Endodermal cell (in vitro differentiated cells): ENCODE results near the gene QKI. TPM values are rescaled to one million over a fixed set of nuclear protein-coding genes. Genes with fewer than 3 reads are reported as not detected.

Source experiments
- DNase-seq: peaks from one replicate; pipeline ENCODE4 v3.0.0-alpha.2; 2017
- H3K27ac ChIP-seq: 2 replicates; pipeline ENCODE4 v1.5.1; 2013; ENCODE audit warnings: mild to moderate bottlenecking, low read depth, low read length, moderate library complexity
- H3K27me3 ChIP-seq: 2 replicates; pipeline ENCODE4 v1.6.1; 2013; ENCODE audit warnings: mild to moderate bottlenecking, low read length, moderate library complexity; ENCODE audit not compliant: insufficient read depth, control insufficient read depth, poor library complexity, severe bottlenecking
- H3K36me3 ChIP-seq: 2 replicates; pipeline ENCODE4 v1.7.0; 2013; ENCODE audit warnings: mild to moderate bottlenecking, low read length, moderate library complexity; ENCODE audit not compliant: control insufficient read depth, insufficient read depth
- H3K4me1 ChIP-seq: one replicate; pipeline ENCODE4 v1.7.0; 2013; ENCODE audit warnings: low read length; ENCODE audit not compliant: control insufficient read depth, insufficient read depth
- H3K4me3 ChIP-seq: 2 replicates; pipeline ENCODE4 v1.5.1; 2013; ENCODE audit warnings: mild to moderate bottlenecking, low read length, moderate library complexity
- H3K9ac ChIP-seq: 2 replicates; pipeline ENCODE4 v1.6.1; 2013; ENCODE audit warnings: mild to moderate bottlenecking, low read length, moderate library complexity; ENCODE audit not compliant: poor library complexity, severe bottlenecking; ENCODE audit errors: extremely low read depth
- H3K9me3 ChIP-seq: 2 replicates; pipeline ENCODE4 v1.6.1; 2013; ENCODE audit warnings: mild to moderate bottlenecking, low read length, moderate library complexity; ENCODE audit not compliant: control insufficient read depth
- H3K27ac Mint-ChIP-seq: 2 replicates; pipeline ENCODE4 v1.8.0; 2020; ENCODE audit warnings: mixed read lengths
- H3K27me3 Mint-ChIP-seq: 2 replicates; pipeline ENCODE4 v1.8.0; 2021; ENCODE audit warnings: mild to moderate bottlenecking, mixed read lengths; ENCODE audit not compliant: insufficient read depth
- H3K36me3 Mint-ChIP-seq: 2 replicates; pipeline ENCODE4 v1.8.0; 2020; ENCODE audit warnings: low read depth, mixed read lengths
- H3K4me1 Mint-ChIP-seq: 2 replicates; pipeline ENCODE4 v1.8.0; 2020; ENCODE audit warnings: mixed read lengths
- H3K4me3 Mint-ChIP-seq: 2 replicates; pipeline ENCODE4 v1.8.0; 2020; ENCODE audit warnings: mild to moderate bottlenecking, moderate library complexity, mixed read lengths
- H3K9me3 Mint-ChIP-seq: 2 replicates; pipeline ENCODE4 v1.8.0; 2020; ENCODE audit warnings: mild to moderate bottlenecking, mixed read lengths
- WGBS, 2 experiments: methylation state at CpG; one replicate each; pipeline versions ENCODE4 v1.1.5 to v1.1.7; 2013; ENCODE audit warnings: missing lambda C conversion rate in 2 of 2, mixed read lengths in 1 of 2; ENCODE audit not compliant: insufficient coverage in 1 of 2, insufficient read length in 1 of 2; 5-methylcytosine and 5-hydroxymethylcytosine counted together
- total RNA-seq, 2 donors: library from RNA; stranded (reverse); fragmentation: NEBNext Ultra II Directional in 1 of 2; extraction: Animal tissue kit (Norgen Biotek cat#: 25700) in 1 of 2; gene quantifications; 2 replicates in 1 of 2; 3 replicates in 1 of 2; pipeline ENCODE4 v1.2.1, GENCODE V29; 2021
- TF ChIP-seq, protein P1 (sequence below): fragments of 200-600 bp; sonication (generic); conservative IDR thresholded peaks from 2 replicates; pipeline ENCODE4 v1.5.0; 2021; ENCODE audit warnings: antibody characterized with exemption, mild to moderate bottlenecking

QKI gene
- total RNA-seq, 2 donors from 2014 or later: 93.3 to 107 TPM

DNA sequence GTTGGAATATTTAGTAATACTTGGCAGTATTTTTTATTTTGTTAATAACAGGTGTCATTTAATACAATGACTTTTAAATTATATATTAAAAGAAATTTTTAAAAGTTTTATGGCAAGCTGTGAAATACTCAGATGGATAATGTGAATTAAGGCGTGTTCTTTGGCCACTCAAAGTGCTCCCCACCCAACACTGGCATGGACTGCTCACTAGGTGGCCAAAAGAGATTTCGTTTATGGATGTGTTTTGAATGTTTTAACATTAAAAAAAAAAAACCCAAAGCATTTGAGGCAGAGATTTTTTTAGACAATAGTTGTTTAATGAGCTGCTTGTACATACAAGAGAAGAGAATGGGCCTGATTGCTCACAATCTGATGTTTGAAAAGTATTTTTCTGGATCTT, 86.5 kb downstream of the QKI start:
- Mint-ChIP-seq H3K9me3 (peaks cover 34% of the 10 kb centered on the region), H3K27me3 (no peaks in the 10 kb centered on the region), H3K4me3 (no peak overlapping the region), H3K27ac (no peak overlapping the region), H3K4me1 (peaks cover 11% of the 10 kb centered on the region), H3K36me3 (peaks cover 35% of the 10 kb centered on the region)
- TF ChIP-seq, protein P1, sequence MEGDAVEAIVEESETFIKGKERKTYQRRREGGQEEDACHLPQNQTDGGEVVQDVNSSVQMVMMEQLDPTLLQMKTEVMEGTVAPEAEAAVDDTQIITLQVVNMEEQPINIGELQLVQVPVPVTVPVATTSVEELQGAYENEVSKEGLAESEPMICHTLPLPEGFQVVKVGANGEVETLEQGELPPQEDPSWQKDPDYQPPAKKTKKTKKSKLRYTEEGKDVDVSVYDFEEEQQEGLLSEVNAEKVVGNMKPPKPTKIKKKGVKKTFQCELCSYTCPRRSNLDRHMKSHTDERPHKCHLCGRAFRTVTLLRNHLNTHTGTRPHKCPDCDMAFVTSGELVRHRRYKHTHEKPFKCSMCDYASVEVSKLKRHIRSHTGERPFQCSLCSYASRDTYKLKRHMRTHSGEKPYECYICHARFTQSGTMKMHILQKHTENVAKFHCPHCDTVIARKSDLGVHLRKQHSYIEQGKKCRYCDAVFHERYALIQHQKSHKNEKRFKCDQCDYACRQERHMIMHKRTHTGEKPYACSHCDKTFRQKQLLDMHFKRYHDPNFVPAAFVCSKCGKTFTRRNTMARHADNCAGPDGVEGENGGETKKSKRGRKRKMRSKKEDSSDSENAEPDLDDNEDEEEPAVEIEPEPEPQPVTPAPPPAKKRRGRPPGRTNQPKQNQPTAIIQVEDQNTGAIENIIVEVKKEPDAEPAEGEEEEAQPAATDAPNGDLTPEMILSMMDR: peak; percentile 36
- no peak for DNase-seq
- Histone ChIP-seq H3K36me3 (peaks cover 5% of the 10 kb centered on the region), H3K4me1 (no peaks in the 10 kb centered on the region), H3K4me3 (no peak overlapping the region), H3K9me3 (peaks cover 22% of the 10 kb centered on the region), H3K9ac (no peak overlapping the region), H3K27ac (no peak overlapping the region), H3K27me3 (no peaks in the 10 kb centered on the region)
- WGBS, 2 experiments: 83 to 100% methylated on average over 1 to 2 of the region's 2 CpGs

DNA sequence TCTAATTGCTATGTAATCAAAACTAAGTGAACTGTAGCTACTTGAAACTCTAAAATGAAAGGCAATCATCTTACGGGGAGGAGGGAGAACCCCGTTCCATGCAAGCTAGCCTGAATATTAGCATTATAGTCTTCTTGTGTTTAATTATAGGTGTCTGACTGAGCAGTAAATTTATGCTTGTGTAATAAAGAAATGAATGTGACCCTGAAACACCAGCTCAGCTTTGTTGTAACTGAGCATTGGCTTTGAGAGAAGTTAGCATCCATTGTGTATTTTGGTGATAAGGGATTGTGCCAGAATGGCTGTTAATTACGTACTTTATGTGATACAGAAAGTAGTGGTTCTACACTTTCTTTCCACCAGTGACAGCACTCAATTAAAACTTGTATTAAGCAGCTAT, 86.9 kb downstream of the QKI start:
- peaks cover 37% of the 10 kb centered on the region for H3K36me3 Mint-ChIP-seq
- WGBS, 2 experiments: 91 to 100% methylated on average over 2 to 3 of the region's 3 CpGs
- H3K4me1 Mint-ChIP-seq: peaks cover 7% of the 10 kb centered on the region

DNA sequence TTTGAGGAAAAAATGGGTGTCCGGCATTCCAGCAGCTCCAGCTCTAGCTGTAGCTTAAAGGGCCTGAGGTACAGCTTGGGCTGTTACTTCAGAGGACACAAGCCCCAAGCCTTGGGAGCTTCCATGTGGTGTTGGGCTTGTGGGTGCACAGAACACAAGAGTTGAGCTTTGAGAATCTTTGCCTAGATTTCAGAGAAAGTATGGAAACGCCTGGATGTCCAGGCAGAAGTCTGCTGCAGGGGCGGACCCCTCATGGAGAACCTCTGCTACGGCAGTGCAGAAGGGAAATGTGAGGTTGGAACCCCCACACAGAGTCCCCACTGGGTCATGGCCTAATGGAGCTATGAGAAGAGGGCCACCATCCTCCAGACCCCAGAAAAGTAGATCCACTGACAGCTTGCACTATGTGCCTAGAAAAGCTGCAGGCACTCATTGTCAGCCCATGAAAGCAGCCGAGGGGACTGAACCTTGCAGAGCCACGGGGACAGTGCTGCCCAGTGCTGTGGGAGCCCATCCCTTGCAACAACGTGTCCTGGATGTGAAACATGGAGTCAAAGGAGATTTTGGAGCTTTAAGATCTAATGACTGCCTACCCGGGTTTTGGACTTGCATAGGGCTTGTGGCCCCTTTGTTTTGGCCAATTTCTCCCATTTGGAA, 90.6 kb downstream of the QKI start:
- Histone ChIP-seq H3K27me3 (no peaks in the 10 kb centered on the region), H3K9ac (no peak overlapping the region), H3K27ac (no peak overlapping the region), H3K4me1 (no peaks in the 10 kb centered on the region), H3K36me3 (peaks cover 13% of the 10 kb centered on the region), H3K9me3 (peaks cover 53% of the 10 kb centered on the region), H3K4me3 (peak overlapping the region; percentile 35)
- no peak overlapping the region for H3K4me3 Mint-ChIP-seq
- peaks cover 7% of the 10 kb centered on the region for H3K4me1 Mint-ChIP-seq
- no peak for DNase-seq
- no peak overlapping the region for H3K27ac Mint-ChIP-seq
- no peaks in the 10 kb centered on the region for H3K27me3 Mint-ChIP-seq
- TF ChIP-seq, protein P1: no peak
- peaks cover 52% of the 10 kb centered on the region for H3K36me3 Mint-ChIP-seq
- peaks cover 58% of the 10 kb centered on the region for H3K9me3 Mint-ChIP-seq
- 88 to 93% methylated on average over 8 of the region's 8 CpGs for WGBS, 2 experiments

More for the DNA sequence above, 86.9 kb downstream of the QKI start:
- peaks cover 26% of the 10 kb centered on the region for H3K9me3 ChIP-seq
- H3K9ac ChIP-seq: no peak overlapping the region
- Mint-ChIP-seq H3K4me3 (no peak overlapping the region), H3K9me3 (peaks cover 38% of the 10 kb centered on the region), H3K27ac (no peak overlapping the region), H3K27me3 (no peaks in the 10 kb centered on the region)
- peaks cover 5% of the 10 kb centered on the region for H3K36me3 ChIP-seq
- DNase-seq: no peak
- no peaks in the 10 kb centered on the region for H3K4me1 ChIP-seq
- TF ChIP-seq, protein P1: no peak
- H3K27me3 ChIP-seq: no peaks in the 10 kb centered on the region
- no peak overlapping the region for H3K27ac ChIP-seq
- H3K4me3 ChIP-seq: no peak overlapping the region
